Smooth muscle cell (in vitro differentiated cells): ENCODE data around the gene XYLT1. TPM values are rescaled to one million over a fixed set of nuclear protein-coding genes. Genes with fewer than 3 reads are reported as not detected.

Source experiments
- DNase-seq: peaks from one replicate; lab custom pipeline; 2025; ENCODE audit not compliant: unreplicated experiment; lab: John Stamatoyannopoulos, UW
- H2AFZ ChIP-seq: fragments of 200-600 bp; sonication (generic); 2 replicates; pipeline ENCODE4 v1.6.0; 2016; ENCODE audit warnings: antibody characterized with exemption, low read depth, mild to moderate bottlenecking
- H3F3A ChIP-seq: fragments of 200-600 bp; sonication (generic); 2 replicates; pipeline ENCODE4 v1.6.0; 2017; ENCODE audit warnings: antibody characterized with exemption, low read depth
- H3K27ac ChIP-seq: fragments of 200-600 bp; sonication (generic); 2 replicates; pipeline ENCODE4 v1.5.1; 2016; ENCODE audit warnings: low read depth, mild to moderate bottlenecking
- H3K27me3 ChIP-seq: fragments of 200-600 bp; sonication (generic); 2 replicates; pipeline ENCODE4 v1.6.1; 2016; ENCODE audit warnings: low read depth, mild to moderate bottlenecking
- H3K36me3 ChIP-seq: fragments of 200-600 bp; sonication (generic); 2 replicates; pipeline ENCODE4 v1.5.1; 2016; ENCODE audit warnings: low read depth
- H3K4me1 ChIP-seq: fragments of 200-600 bp; sonication (generic); 2 replicates; pipeline ENCODE4 v1.5.1; 2016; ENCODE audit warnings: low read depth
- H3K4me2 ChIP-seq: fragments of 200-600 bp; sonication (generic); 2 replicates; pipeline ENCODE4 v1.6.0; 2016; ENCODE audit warnings: mild to moderate bottlenecking
- H3K4me3 ChIP-seq: fragments of 200-600 bp; sonication (generic); 2 replicates; pipeline ENCODE4 v1.5.1; 2016; ENCODE audit warnings: mild to moderate bottlenecking
- H3K79me2 ChIP-seq: fragments of 200-600 bp; sonication (generic); 2 replicates; pipeline ENCODE4 v1.6.0; 2016; ENCODE audit warnings: low read depth, mild to moderate bottlenecking
- H3K9ac ChIP-seq: fragments of 200-600 bp; sonication (generic); 2 replicates; pipeline ENCODE4 v1.6.0; 2016; ENCODE audit warnings: low read depth
- H3K9me3 ChIP-seq: fragments of 200-600 bp; sonication (generic); replicated peaks from 2 replicates; pipeline ENCODE4 v1.5.1; 2016; ENCODE audit warnings: low read depth
- H4K20me1 ChIP-seq: fragments of 200-600 bp; sonication (generic); 2 replicates; pipeline ENCODE4 v1.6.0; 2016; ENCODE audit warnings: low read depth
- WGBS: methylation state at CpG from one replicate; pipeline ENCODE4 v1.1.7; 2016; ENCODE audit warnings: low lambda C conversion rate; 5-methylcytosine and 5-hydroxymethylcytosine counted together
- polyA plus RNA-seq: library from polyadenylated mRNA; unstranded; fragments of >200 nt; fragmentation: Nextera tagmentation; extraction: Ambion mirVana; gene quantifications from 2 replicates; pipeline ENCODE4 v1.2.1, GENCODE V29; 2016
- total RNA-seq: library from RNA; depleted of rRNA; stranded (reverse); fragments of >200 nt; gene quantifications from 2 replicates; pipeline ENCODE4 v1.2.3, GENCODE V29; 2014
- TF ChIP-seq, protein P1 (sequence below): fragments of 200-600 bp; sonication (generic); IDR thresholded peaks from 2 replicates; pipeline ENCODE4 v1.5.1; 2017; ENCODE audit warnings: borderline replicate concordance, mild to moderate bottlenecking, antibody characterized with exemption; ENCODE audit not compliant: insufficient read depth, poor library complexity, severe bottlenecking

XYLT1 gene
- total and polyA plus RNA-seq, 2 experiments from 2014 or later: 9.5 to 19.9 TPM

DNA sequence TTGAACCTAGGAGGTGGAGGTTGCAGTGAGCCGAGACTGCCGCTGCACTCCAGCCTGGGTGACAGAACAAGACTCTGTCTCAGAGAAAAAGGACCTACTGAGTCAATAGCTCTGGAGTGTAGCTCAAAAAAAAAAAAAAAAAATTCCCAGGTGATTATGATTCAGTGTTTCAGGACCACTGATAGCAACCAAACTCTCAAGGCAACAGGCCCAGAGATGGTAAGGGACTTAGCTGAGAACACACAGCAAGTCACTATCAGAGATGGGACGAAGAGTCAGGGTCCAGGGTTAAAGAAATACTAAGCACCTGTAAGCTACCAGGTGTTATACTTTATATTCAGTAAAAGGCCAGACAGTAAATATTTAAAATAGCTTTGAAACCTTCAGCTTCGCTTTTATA is 335.3 kb downstream of the XYLT1 start:
- Histone ChIP-seq H3K27ac (no peak overlapping the region), H3K4me2 (no peak overlapping the region), H3K9me3 (no peaks in the 10 kb centered on the region), H3K79me2 (no peaks in the 10 kb centered on the region), H3K4me3 (no peak overlapping the region), H2AFZ (no peak overlapping the region), H3K9ac (no peak overlapping the region), H3K36me3 (no peaks in the 10 kb centered on the region), H3F3A (no peaks in the 10 kb centered on the region), H3K4me1 (no peaks in the 10 kb centered on the region), H3K27me3 (no peaks in the 10 kb centered on the region), H4K20me1 (no peaks in the 10 kb centered on the region)
- DNase-seq: no peak
- over 99% methylated on average over 4 of the region's 4 CpGs for WGBS
- TF ChIP-seq, protein P1, sequence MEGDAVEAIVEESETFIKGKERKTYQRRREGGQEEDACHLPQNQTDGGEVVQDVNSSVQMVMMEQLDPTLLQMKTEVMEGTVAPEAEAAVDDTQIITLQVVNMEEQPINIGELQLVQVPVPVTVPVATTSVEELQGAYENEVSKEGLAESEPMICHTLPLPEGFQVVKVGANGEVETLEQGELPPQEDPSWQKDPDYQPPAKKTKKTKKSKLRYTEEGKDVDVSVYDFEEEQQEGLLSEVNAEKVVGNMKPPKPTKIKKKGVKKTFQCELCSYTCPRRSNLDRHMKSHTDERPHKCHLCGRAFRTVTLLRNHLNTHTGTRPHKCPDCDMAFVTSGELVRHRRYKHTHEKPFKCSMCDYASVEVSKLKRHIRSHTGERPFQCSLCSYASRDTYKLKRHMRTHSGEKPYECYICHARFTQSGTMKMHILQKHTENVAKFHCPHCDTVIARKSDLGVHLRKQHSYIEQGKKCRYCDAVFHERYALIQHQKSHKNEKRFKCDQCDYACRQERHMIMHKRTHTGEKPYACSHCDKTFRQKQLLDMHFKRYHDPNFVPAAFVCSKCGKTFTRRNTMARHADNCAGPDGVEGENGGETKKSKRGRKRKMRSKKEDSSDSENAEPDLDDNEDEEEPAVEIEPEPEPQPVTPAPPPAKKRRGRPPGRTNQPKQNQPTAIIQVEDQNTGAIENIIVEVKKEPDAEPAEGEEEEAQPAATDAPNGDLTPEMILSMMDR: no peak

DNA sequence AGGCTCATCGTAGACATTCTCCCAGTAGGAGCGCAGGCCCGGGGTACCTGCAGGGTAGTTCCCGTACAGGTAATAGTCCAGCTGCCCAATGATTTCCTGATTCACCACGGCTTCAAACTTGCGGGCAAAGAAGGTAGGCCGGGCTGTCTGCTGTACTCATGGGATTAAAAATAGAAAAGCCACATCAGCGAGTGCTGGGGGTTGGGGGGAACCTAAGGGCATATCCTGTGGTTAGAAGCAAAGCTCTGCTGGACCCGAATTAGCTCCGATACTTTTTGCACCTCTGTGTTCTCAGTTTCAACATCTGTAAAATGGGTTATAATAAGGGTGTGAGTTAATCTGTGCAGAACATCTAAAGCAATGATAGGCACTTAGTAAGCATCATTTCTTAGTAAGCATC is 336.2 kb downstream of the XYLT1 start:
- no peaks in the 10 kb centered on the region for H4K20me1 ChIP-seq
- H3K27ac ChIP-seq: no peak overlapping the region
- no peaks in the 10 kb centered on the region for H3K79me2 ChIP-seq
- TF ChIP-seq, protein P1: no peak
- no peak overlapping the region for H3K9ac ChIP-seq
- H2AFZ ChIP-seq: no peak overlapping the region
- 97% methylated on average over 10 of the region's 10 CpGs for WGBS
- no peaks in the 10 kb centered on the region for H3K27me3 ChIP-seq
- H3K4me3 ChIP-seq: no peak overlapping the region
- no peaks in the 10 kb centered on the region for H3K9me3 ChIP-seq
- no peaks in the 10 kb centered on the region for H3F3A ChIP-seq
- H3K4me2 ChIP-seq: no peak overlapping the region
- H3K4me1 ChIP-seq: no peaks in the 10 kb centered on the region
- no peak for DNase-seq
- no peaks in the 10 kb centered on the region for H3K36me3 ChIP-seq

- no peaks in the 10 kb centered on the region for H3K4me1 ChIP-seq
- no peaks in the 10 kb centered on the region for H3K79me2 ChIP-seq
- WGBS: 98% methylated on average over 5 of the region's 5 CpGs
- H3K36me3 ChIP-seq: no peaks in the 10 kb centered on the region
- H3K4me3 ChIP-seq: no peak overlapping the region
- H3K27me3 ChIP-seq: no peaks in the 10 kb centered on the region
- no peak for DNase-seq
- no peak overlapping the region for H3K9ac ChIP-seq
- H3K9me3 ChIP-seq: no peaks in the 10 kb centered on the region
- no peaks in the 10 kb centered on the region for H3F3A ChIP-seq
- no peak overlapping the region for H2AFZ ChIP-seq
- no peaks in the 10 kb centered on the region for H4K20me1 ChIP-seq
- H3K4me2 ChIP-seq: no peak overlapping the region
- TF ChIP-seq, protein P1: no peak
- H3K27ac ChIP-seq: no peak overlapping the region
Measured at GRCh38 chr16:17133851-17134250, 336.9 kb downstream of the XYLT1 start.

DNA sequence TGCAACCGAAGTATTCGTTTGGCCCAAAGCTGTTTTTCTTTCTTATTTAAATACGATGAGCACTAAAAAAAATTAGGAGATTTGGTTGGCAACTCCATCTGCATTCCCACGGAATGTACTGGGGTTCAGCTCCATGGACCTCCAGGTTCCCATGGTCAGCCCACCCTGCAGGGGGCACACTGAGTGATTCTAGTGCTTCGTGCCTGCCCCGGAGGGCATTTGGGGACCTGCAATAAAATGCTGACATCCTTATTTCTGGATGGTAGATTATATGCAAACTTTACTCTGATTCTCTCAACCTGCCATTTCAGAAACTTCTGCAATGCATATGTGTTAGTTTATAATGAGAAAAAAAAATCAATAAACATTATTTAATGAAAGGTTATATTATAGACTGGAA is 339.4 kb downstream of the XYLT1 start:
- DNase-seq: no peak
- Histone ChIP-seq H3K4me3 (no peak overlapping the region), H3K79me2 (no peaks in the 10 kb centered on the region), H3K9me3 (no peaks in the 10 kb centered on the region), H2AFZ (no peak overlapping the region), H3K36me3 (peaks cover 7% of the 10 kb centered on the region), H3F3A (no peaks in the 10 kb centered on the region), H3K4me2 (no peak overlapping the region), H3K9ac (no peak overlapping the region), H3K27ac (no peak overlapping the region), H3K4me1 (no peaks in the 10 kb centered on the region), H3K27me3 (no peaks in the 10 kb centered on the region), H4K20me1 (no peaks in the 10 kb centered on the region)
- 90% methylated on average over 6 of the region's 6 CpGs for WGBS
- TF ChIP-seq, protein P1: no peak
